H9 (cell line): ENCODE measurements around the gene KLK1. TPM values are rescaled to one million over a fixed set of nuclear protein-coding genes. Genes with fewer than 3 reads are reported as not detected.

ENCODE experiments used
- DNase-seq: peaks from one replicate; pipeline ENCODE4 v3.0.0-alpha.2; 2017
- H2AFZ ChIP-seq: one replicate; pipeline ENCODE4 v1.6.1; 2013; ENCODE audit warnings: mild to moderate bottlenecking, low read length, control low read depth, moderate library complexity
- H2AK5ac ChIP-seq: 2 replicates; pipeline ENCODE4 v1.6.1; 2013; ENCODE audit warnings: low read length, control low read depth, mixed read lengths; ENCODE audit not compliant: insufficient read length
- H2BK120ac ChIP-seq: one replicate; pipeline ENCODE4 v1.6.1; 2013; ENCODE audit warnings: low read depth, mild to moderate bottlenecking, low read length, control low read depth, inconsistent platforms; ENCODE audit not compliant: poor library complexity, severe bottlenecking
- H2BK12ac ChIP-seq: 2 replicates; pipeline ENCODE4 v1.6.1; 2013; ENCODE audit warnings: low read length, control low read depth, mixed read lengths, low read depth; ENCODE audit not compliant: insufficient read length
- H2BK15ac ChIP-seq: 2 replicates; pipeline ENCODE4 v1.6.1; 2013; ENCODE audit warnings: low read depth, low read length, control low read depth
- H2BK20ac ChIP-seq: one replicate; pipeline ENCODE4 v1.6.1; 2013; ENCODE audit warnings: low read depth, mild to moderate bottlenecking, low read length, control low read depth, inconsistent platforms; ENCODE audit not compliant: poor library complexity, severe bottlenecking
- H2BK5ac ChIP-seq: 2 replicates; pipeline ENCODE4 v1.6.1; 2013; ENCODE audit warnings: low read length, control low read depth, mixed read lengths; ENCODE audit not compliant: insufficient read length
- H3K14ac ChIP-seq: 2 replicates; pipeline ENCODE4 v1.6.1; 2013; ENCODE audit warnings: low read length, control low read depth; ENCODE audit not compliant: insufficient read depth
- H3K18ac ChIP-seq: 2 replicates; pipeline ENCODE4 v1.6.1; 2013; ENCODE audit warnings: low read depth, mild to moderate bottlenecking, mixed read lengths, low read length, control low read depth; ENCODE audit not compliant: insufficient read length
- H3K23ac ChIP-seq: 2 replicates; pipeline ENCODE4 v1.6.1; 2013; ENCODE audit warnings: low read length, control low read depth, mixed read lengths, low read depth; ENCODE audit not compliant: insufficient read length
- H3K23me2 ChIP-seq: 2 replicates; pipeline ENCODE4 v1.6.1; 2013; ENCODE audit warnings: low read depth, mild to moderate bottlenecking, mixed read lengths, low read length, control low read depth; ENCODE audit not compliant: insufficient read length, poor library complexity, severe bottlenecking
- H3K27ac ChIP-seq: 2 replicates; pipeline ENCODE4 v1.5.1; 2013; ENCODE audit warnings: low read length, control low read depth, mixed read lengths, low read depth; ENCODE audit not compliant: insufficient read length
- H3K27me3 ChIP-seq: 2 replicates; pipeline ENCODE4 v1.6.1; 2013; ENCODE audit warnings: low read length, control low read depth, inconsistent platforms; ENCODE audit not compliant: insufficient read depth
- H3K4ac ChIP-seq: 2 replicates; pipeline ENCODE4 v1.6.1; 2013; ENCODE audit warnings: low read depth, mild to moderate bottlenecking, control low read depth, inconsistent platforms, low read length, moderate library complexity
- H3K4me1 ChIP-seq: 2 replicates; pipeline ENCODE4 v1.6.1; 2013; ENCODE audit warnings: low read length, control low read depth, inconsistent platforms; ENCODE audit not compliant: insufficient read depth
- H3K4me2 ChIP-seq: 2 replicates; pipeline ENCODE4 v1.6.1; 2013; ENCODE audit warnings: low read length, control low read depth, mixed read lengths; ENCODE audit not compliant: insufficient read length, insufficient read depth
- H3K56ac ChIP-seq: 2 replicates; pipeline ENCODE4 v1.6.1; 2013; ENCODE audit warnings: low read depth, mild to moderate bottlenecking, mixed read lengths, low read length, control low read depth; ENCODE audit not compliant: insufficient read length
- H3K79me1 ChIP-seq: 2 replicates; pipeline ENCODE4 v1.6.1; 2013; ENCODE audit warnings: low read depth, mild to moderate bottlenecking, moderate library complexity, low read length, control low read depth, inconsistent platforms; ENCODE audit not compliant: insufficient read depth, poor library complexity, severe bottlenecking
- H3K79me2 ChIP-seq: 2 replicates; pipeline ENCODE4 v1.6.1; 2013; ENCODE audit warnings: low read length, control low read depth, inconsistent platforms; ENCODE audit not compliant: insufficient read depth
- H3K9ac ChIP-seq: 2 replicates; pipeline ENCODE4 v1.6.1; 2013; ENCODE audit warnings: low read length, control low read depth, mixed read lengths; ENCODE audit not compliant: insufficient read length; ENCODE audit errors: extremely low read depth
- H3K9me3 ChIP-seq: one replicate; pipeline ENCODE4 v1.6.1; 2013; ENCODE audit warnings: low read depth, low read length, inconsistent platforms; ENCODE audit not compliant: control insufficient read depth
- H3T11ph ChIP-seq: one replicate; pipeline ENCODE4 v1.6.1; 2013; ENCODE audit warnings: mild to moderate bottlenecking, low read length, control low read depth, inconsistent platforms
- H4K20me1 ChIP-seq: one replicate; pipeline ENCODE4 v1.6.1; 2013; ENCODE audit not compliant: control insufficient read depth, insufficient read length, insufficient read depth
- H4K5ac ChIP-seq: 2 replicates; pipeline ENCODE4 v1.6.1; 2013; ENCODE audit warnings: low read depth, mild to moderate bottlenecking, mixed read lengths, low read length, control low read depth; ENCODE audit not compliant: insufficient read length
- H4K8ac ChIP-seq: replicated peaks from 2 replicates; pipeline ENCODE4 v1.6.1; 2013; ENCODE audit warnings: low read length, control low read depth, mixed read lengths, low read depth; ENCODE audit not compliant: insufficient read length
- H4K91ac ChIP-seq: 2 replicates; pipeline ENCODE4 v1.6.1; 2013; ENCODE audit warnings: low read depth, mild to moderate bottlenecking, moderate library complexity, mixed read lengths, low read length, control low read depth; ENCODE audit not compliant: insufficient read length
- H3K27ac Mint-ChIP-seq, 3 experiments: 2 replicates in 2 of 3; 3 replicates in 1 of 3; pipeline ENCODE4 v1.8.0; 2020 to 2021; ENCODE audit warnings: mixed read lengths in 3 of 3, mild to moderate bottlenecking in 1 of 3, moderate library complexity in 1 of 3
- H3K27me3 Mint-ChIP-seq: 2 replicates; pipeline ENCODE4 v1.8.0; 2021; ENCODE audit warnings: low read depth, mild to moderate bottlenecking, moderate library complexity, mixed read lengths
- H3K36me3 Mint-ChIP-seq, 3 experiments: 2 replicates in 2 of 3; 3 replicates in 1 of 3; pipeline ENCODE4 v1.8.0; 2020 to 2021; ENCODE audit warnings: low read depth in 3 of 3, mixed read lengths in 3 of 3; ENCODE audit not compliant: insufficient read depth in 1 of 3
- H3K4me1 Mint-ChIP-seq, 2 experiments: 2 replicates each; pipeline ENCODE4 v1.8.0; 2020; ENCODE audit warnings: mixed read lengths in 2 of 2
- H3K4me3 Mint-ChIP-seq, 2 experiments: 2 replicates in 1 of 2; 3 replicates in 1 of 2; pipeline ENCODE4 v1.8.0; 2020 to 2021; ENCODE audit warnings: mild to moderate bottlenecking in 2 of 2, mixed read lengths in 2 of 2, moderate library complexity in 1 of 2
- H3K9me3 Mint-ChIP-seq, 2 experiments: 2 replicates in 1 of 2; 3 replicates in 1 of 2; pipeline ENCODE4 v1.8.0; 2020; ENCODE audit warnings: mild to moderate bottlenecking in 2 of 2, mixed read lengths in 2 of 2, moderate library complexity in 1 of 2
- WGBS: extraction: QIAGEN DNeasy Blood & Tissue Kit; methylation state at CpG from one replicate; pipeline ENCODE4 v1.1.7; 2013; ENCODE audit warnings: missing lambda C conversion rate, low lambda C conversion rate, mixed read lengths; ENCODE audit not compliant: insufficient read length; ENCODE audit errors: extremely low coverage; 5-methylcytosine and 5-hydroxymethylcytosine counted together
- total RNA-seq: library from RNA; stranded (reverse); gene quantifications from 2 replicates; pipeline ENCODE4 v1.2.1, GENCODE V29; 2021
- TF ChIP-seq, protein P1 (sequence below): fragments of 200-600 bp; sonication (generic); conservative IDR thresholded peaks from 3 replicates; pipeline ENCODE4 v1.8.0; 2021; ENCODE audit warnings: antibody characterized with exemption, mild to moderate bottlenecking

Gene KLK1
- total RNA-seq, 1 experiment from 2014 or later: 2.3 TPM

DNA sequence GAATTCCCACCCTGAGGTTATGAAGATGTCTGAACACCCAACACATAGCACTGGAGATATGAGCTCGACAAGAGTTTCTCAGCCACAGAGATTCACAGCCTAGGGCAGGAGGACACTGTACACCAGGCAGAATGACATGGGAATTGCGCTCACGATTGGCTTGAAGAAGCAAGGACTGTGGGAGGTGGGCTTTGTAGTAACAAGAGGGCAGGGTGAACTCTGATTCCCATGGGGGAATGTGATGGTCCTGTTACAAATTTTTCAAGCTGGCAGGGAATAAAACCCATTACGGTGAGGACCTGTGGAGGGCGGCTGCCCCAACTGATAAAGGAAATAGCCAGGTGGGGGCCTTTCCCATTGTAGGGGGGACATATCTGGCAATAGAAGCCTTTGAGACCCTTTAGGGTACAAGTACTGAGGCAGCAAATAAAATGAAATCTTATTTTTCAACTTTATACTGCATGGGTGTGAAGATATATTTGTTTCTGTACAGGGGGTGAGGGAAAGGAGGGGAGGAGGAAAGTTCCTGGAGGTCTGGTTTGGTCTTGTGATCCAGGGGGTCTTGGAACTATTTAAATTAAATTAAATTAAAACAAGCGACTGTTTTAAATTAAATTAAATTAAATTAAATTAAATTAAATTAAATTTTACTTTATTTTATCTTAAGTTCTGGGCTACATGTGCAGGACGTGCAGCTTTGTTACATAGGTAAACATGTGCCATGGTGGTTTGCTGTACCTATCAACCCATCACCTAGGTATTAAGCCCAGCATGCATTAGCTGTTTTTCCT lies 38.1 kb upstream of the KLK1 start:
- Histone ChIP-seq H3K23me2 (no peaks in the 10 kb centered on the region), H2AFZ (no peak overlapping the region), H2AK5ac (no peak overlapping the region), H3K79me1 (no peaks in the 10 kb centered on the region), H3K4me1 (peaks cover 8% of the 10 kb centered on the region; the same call in 1 of the 2 replicates), H2BK120ac (no peak overlapping the region), H3K23ac (no peak overlapping the region), H3K4me2 (no peak overlapping the region), H2BK20ac (no peak overlapping the region), H2BK12ac (no peak overlapping the region), H2BK5ac (no peak overlapping the region), H4K20me1 (no peaks in the 10 kb centered on the region), H3K14ac (no peak overlapping the region), H4K8ac (no peak overlapping the region), H3K18ac (no peak overlapping the region), H2BK15ac (no peak overlapping the region), H3K9ac (no peak overlapping the region), H3T11ph (no peak overlapping the region), H3K4ac (no peak overlapping the region), H3K79me2 (no peaks in the 10 kb centered on the region), H3K56ac (no peak overlapping the region), H3K27me3 (no peaks in the 10 kb centered on the region), H3K27ac (no peak overlapping the region), H4K91ac (no peak overlapping the region), H4K5ac (no peak overlapping the region), H3K9me3 (no peaks in the 10 kb centered on the region)
- TF ChIP-seq, protein P1, sequence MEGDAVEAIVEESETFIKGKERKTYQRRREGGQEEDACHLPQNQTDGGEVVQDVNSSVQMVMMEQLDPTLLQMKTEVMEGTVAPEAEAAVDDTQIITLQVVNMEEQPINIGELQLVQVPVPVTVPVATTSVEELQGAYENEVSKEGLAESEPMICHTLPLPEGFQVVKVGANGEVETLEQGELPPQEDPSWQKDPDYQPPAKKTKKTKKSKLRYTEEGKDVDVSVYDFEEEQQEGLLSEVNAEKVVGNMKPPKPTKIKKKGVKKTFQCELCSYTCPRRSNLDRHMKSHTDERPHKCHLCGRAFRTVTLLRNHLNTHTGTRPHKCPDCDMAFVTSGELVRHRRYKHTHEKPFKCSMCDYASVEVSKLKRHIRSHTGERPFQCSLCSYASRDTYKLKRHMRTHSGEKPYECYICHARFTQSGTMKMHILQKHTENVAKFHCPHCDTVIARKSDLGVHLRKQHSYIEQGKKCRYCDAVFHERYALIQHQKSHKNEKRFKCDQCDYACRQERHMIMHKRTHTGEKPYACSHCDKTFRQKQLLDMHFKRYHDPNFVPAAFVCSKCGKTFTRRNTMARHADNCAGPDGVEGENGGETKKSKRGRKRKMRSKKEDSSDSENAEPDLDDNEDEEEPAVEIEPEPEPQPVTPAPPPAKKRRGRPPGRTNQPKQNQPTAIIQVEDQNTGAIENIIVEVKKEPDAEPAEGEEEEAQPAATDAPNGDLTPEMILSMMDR: no peak
- no peaks in the 10 kb centered on the region; a peak in 1 of 7 replicates for H3K36me3 Mint-ChIP-seq
- no peak overlapping the region; a peak in 1 of 7 replicates for H3K27ac Mint-ChIP-seq
- H3K27me3 Mint-ChIP-seq: peaks cover 72% of the 10 kb centered on the region
- WGBS: no CpG with 5 or more reads among the region's 7 CpGs
- H3K9me3 Mint-ChIP-seq: peaks cover 3 to 4% of the 10 kb centered on the region in 2 experiments; a peak in 2 of 5 replicates
- DNase-seq: no peak
- H3K4me1 Mint-ChIP-seq: peaks cover 12 to 21% of the 10 kb centered on the region in 2 experiments
- no peak overlapping the region for H3K4me3 Mint-ChIP-seq
